Keratinocyte (primary cell): ENCODE results near the gene DLG2. TPM values are rescaled to one million over a fixed set of nuclear protein-coding genes. Genes with fewer than 3 reads are reported as not detected.

ENCODE experiments used
- DNase-seq: peaks from one replicate; pipeline ENCODE4 v3.0.0-alpha.2; 2011; ENCODE audit warnings: low read depth, missing footprints, low spot score
- FAIRE-seq: peaks from 2 replicates; lab custom pipeline; 2011; peaks lifted over from hg19 to GRCh38; lab: Jason Lieb, UNC
- H2AFZ ChIP-seq: 2 replicates; pipeline ENCODE4 v1.6.0; 2012; ENCODE audit warnings: low read length, control low read depth, inconsistent platforms; ENCODE audit not compliant: control insufficient read depth
- H3K27ac ChIP-seq: 2 replicates; pipeline ENCODE4 v1.5.1; 2011; ENCODE audit warnings: low read length; ENCODE audit not compliant: control insufficient read depth, insufficient read depth
- H3K27me3 ChIP-seq: 3 replicates; pipeline ENCODE4 v1.6.0; 2011; ENCODE audit warnings: low read length; ENCODE audit not compliant: control insufficient read depth, insufficient read depth; ENCODE audit errors: extremely low read depth
- H3K36me3 ChIP-seq, 2 experiments: 2 replicates in 1 of 2; 3 replicates in 1 of 2; pipeline ENCODE4 v1.5.1; 2011; ENCODE audit warnings: low read length in 2 of 2, mild to moderate bottlenecking in 1 of 2; ENCODE audit not compliant: control insufficient read depth in 2 of 2, insufficient read depth in 2 of 2; ENCODE audit errors: extremely low read depth in 1 of 2
- H3K4me1 ChIP-seq: 3 replicates; pipeline ENCODE4 v1.5.1; 2011; ENCODE audit warnings: low read length; ENCODE audit not compliant: control insufficient read depth, insufficient read depth; ENCODE audit errors: extremely low read depth
- H3K4me2 ChIP-seq: 3 replicates; pipeline ENCODE4 v1.6.0; 2011; ENCODE audit warnings: low read depth, low read length; ENCODE audit not compliant: control insufficient read depth, insufficient read depth; ENCODE audit errors: extremely low read depth
- H3K4me3 ChIP-seq, 3 experiments: fragments of 200-600 bp in 1 of 3; sonication (generic) in 1 of 3; 2 replicates in 2 of 3; 3 replicates in 1 of 3; pipeline ENCODE4 v1.5.1; 2011 to 2016; ENCODE audit warnings: low read length in 3 of 3, mild to moderate bottlenecking in 3 of 3, control low read depth in 2 of 3, inconsistent platforms in 1 of 3, low read depth in 1 of 3, mixed read lengths in 1 of 3, mixed run types in 1 of 3, moderate library complexity in 1 of 3; ENCODE audit not compliant: control insufficient read depth in 2 of 3, insufficient read depth in 2 of 3; ENCODE audit errors: extremely low read depth in 1 of 3
- H3K79me2 ChIP-seq: 2 replicates; pipeline ENCODE4 v1.6.0; 2012; ENCODE audit warnings: low read length; ENCODE audit not compliant: control insufficient read depth, insufficient read depth
- H3K9ac ChIP-seq: 3 replicates; pipeline ENCODE4 v1.6.0; 2011; ENCODE audit warnings: low read length; ENCODE audit not compliant: control insufficient read depth, insufficient read depth; ENCODE audit errors: extremely low read depth
- H3K9me1 ChIP-seq: 3 replicates; pipeline ENCODE4 v1.6.0; 2011; ENCODE audit warnings: low read length; ENCODE audit not compliant: control insufficient read depth, insufficient read depth; ENCODE audit errors: extremely low read depth
- H3K9me3 ChIP-seq: 2 replicates; pipeline ENCODE4 v1.5.1; 2012; ENCODE audit warnings: low read depth, low read length; ENCODE audit not compliant: control insufficient read depth
- H4K20me1 ChIP-seq: 3 replicates; pipeline ENCODE4 v1.6.0; 2011; ENCODE audit warnings: low read length; ENCODE audit not compliant: control insufficient read depth, insufficient read depth; ENCODE audit errors: extremely low read depth
- CTCF ChIP-seq, 3 experiments: IDR thresholded peaks in 1 of 3; conservative IDR thresholded peaks in 1 of 3; optimal IDR thresholded peaks in 1 of 3; 2 replicates in 2 of 3; 3 replicates in 1 of 3; pipeline versions ENCODE3 to v1.5.1; 2011; ENCODE audit warnings: low read length in 3 of 3, mild to moderate bottlenecking in 3 of 3, moderate library complexity in 2 of 3, control low read depth in 1 of 3, inconsistent platforms in 1 of 3; ENCODE audit not compliant: insufficient read depth in 2 of 3; ENCODE audit errors: extremely low read depth in 1 of 3
- EZH2 ChIP-seq: IDR thresholded peaks from one replicate; pipeline ENCODE4 v1.6.1; 2012; ENCODE audit warnings: inconsistent platforms, mild to moderate bottlenecking, low read length, moderate library complexity
- dilution Hi-C: fragments of 300-500 bp; cut with MboI; formaldehyde crosslinking; loops from one replicate; pipeline ENCODE4 v1.7.0; 2020; ENCODE audit warnings: low sequenced_read_pairs; ENCODE audit not compliant: extremely low pct_ligation_motif_present
- polyA plus RNA-seq, 5 experiments: library from polyadenylated mRNA; depleted of rRNA in 3 of 5; stranded (reverse) in 3 of 5; stranded (forward) in 1 of 5; unstranded in 1 of 5; fragments of >200 nt; gene quantifications; 1 replicate in 1 of 5; 2 replicates in 3 of 5; 3 replicates in 1 of 5; pipeline versions ENCODE4 v1.2.1 to v1.2.3, GENCODE V29; 2011 to 2012; ENCODE audit warnings: missing spikeins in 2 of 5, low read depth in 1 of 5, low replicate concordance in 1 of 5

DLG2 gene
- polyA plus RNA-seq, 1 donor (not counting 4 experiments of a cell fraction or from before 2014, with no cell fraction given) = 0.55 TPM

- Histone ChIP-seq H3K79me2 (no peaks in the 10 kb centered on the region), H2AFZ (no peak overlapping the region), H3K9me3 (no peaks in the 10 kb centered on the region), H3K27ac (no peak overlapping the region), H3K4me1 (no peaks in the 10 kb centered on the region), H3K9me1 (no peaks in the 10 kb centered on the region), H3K4me2 (no peak overlapping the region), H4K20me1 (no peaks in the 10 kb centered on the region), H3K4me3 (no peak overlapping the region), H3K27me3 (no peaks in the 10 kb centered on the region), H3K9ac (no peak overlapping the region), H3K36me3 (no peaks in the 10 kb centered on the region)
- DNase-seq (no peak), FAIRE-seq (no peak)
- TF ChIP-seq CTCF (optimal IDR thresholded peaks at IDR 0.05 in 1 of 3, IDR thresholded peaks at IDR 0.05 in 1 of 3, conservative IDR thresholded peaks at IDR 0.05 in 1 of 3; ENCODE audit: extremely low read depth in 1 of 3, insufficient read depth in 2 of 3, low read length in 3 of 3) (no peak), EZH2 (no peak)
- dilution Hi-C loops = no loop called here
Observed at GRCh38 chr11:85029964-85030363, 597.2 kb downstream of the DLG2 start.

- dilution Hi-C loops = no loop called here
- H3K27me3 ChIP-seq = no peaks in the 10 kb centered on the region
- no peak overlapping the region for H2AFZ ChIP-seq
Observed at GRCh38 chr11:85028329-85029101, 598.6 kb downstream of the DLG2 start.

More at GRCh38 chr11:85028329-85029101, 598.6 kb downstream of the DLG2 start:
- DNase-seq (no peak), FAIRE-seq (no peak)
- Histone ChIP-seq H3K4me3 (no peak overlapping the region), H3K9me3 (no peaks in the 10 kb centered on the region), H3K36me3 (no peaks in the 10 kb centered on the region), H3K4me2 (no peak overlapping the region), H3K79me2 (no peaks in the 10 kb centered on the region), H3K9me1 (no peaks in the 10 kb centered on the region), H4K20me1 (no peaks in the 10 kb centered on the region), H3K4me1 (no peaks in the 10 kb centered on the region), H3K27ac (no peak overlapping the region), H3K9ac (no peak overlapping the region)
- no peak for TF ChIP-seq EZH2
- no peak for TF ChIP-seq CTCF (optimal IDR thresholded peaks at IDR 0.05 in 1 of 3, IDR thresholded peaks at IDR 0.05 in 1 of 3, conservative IDR thresholded peaks at IDR 0.05 in 1 of 3; ENCODE audit: extremely low read depth in 1 of 3, insufficient read depth in 2 of 3, low read length in 3 of 3)
